ENCODE measurements around the gene BEGAIN.

BEGAIN gene

DNA sequence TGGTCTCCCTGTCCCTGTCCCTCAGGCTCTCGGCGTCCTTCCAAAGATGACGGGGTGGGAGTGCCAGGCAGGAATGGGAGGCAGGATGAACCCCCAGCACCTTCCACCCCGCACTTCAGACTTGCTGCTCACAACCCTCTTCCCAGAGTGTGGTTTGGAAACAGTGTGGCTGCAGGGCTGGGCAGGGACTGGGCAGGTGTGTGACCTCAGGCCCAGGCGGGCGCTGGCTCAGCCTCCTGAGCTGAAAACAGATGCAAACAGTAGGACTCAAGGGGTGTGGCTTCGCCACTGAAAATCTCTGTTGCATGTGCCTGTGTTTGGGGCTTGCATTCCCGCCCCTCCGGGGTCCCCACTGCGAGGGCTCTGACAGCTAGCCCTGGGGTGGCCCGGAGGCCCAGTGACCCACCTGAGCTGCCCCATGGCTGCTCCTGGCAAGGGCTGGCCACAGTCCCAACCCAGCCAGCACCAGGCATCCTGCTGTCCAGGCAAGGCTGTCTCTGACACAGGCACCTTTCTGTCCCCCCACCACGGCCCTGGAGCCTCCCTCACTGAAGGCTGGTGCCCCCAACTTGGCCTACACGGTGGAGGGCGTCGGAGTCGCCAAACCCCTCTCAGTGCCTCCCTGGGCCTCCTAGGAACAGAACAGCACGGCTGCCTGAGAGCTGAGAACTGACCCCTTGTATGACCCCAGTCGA, 46.1 kb downstream of the BEGAIN start:
- H3K4me3 ChIP-seq (replicated peaks in 1 of 2; ENCODE audit: low read depth in 2 of 2, low read length in 2 of 2), result no peak overlapping the region
- TF ChIP-seq, protein P1, sequence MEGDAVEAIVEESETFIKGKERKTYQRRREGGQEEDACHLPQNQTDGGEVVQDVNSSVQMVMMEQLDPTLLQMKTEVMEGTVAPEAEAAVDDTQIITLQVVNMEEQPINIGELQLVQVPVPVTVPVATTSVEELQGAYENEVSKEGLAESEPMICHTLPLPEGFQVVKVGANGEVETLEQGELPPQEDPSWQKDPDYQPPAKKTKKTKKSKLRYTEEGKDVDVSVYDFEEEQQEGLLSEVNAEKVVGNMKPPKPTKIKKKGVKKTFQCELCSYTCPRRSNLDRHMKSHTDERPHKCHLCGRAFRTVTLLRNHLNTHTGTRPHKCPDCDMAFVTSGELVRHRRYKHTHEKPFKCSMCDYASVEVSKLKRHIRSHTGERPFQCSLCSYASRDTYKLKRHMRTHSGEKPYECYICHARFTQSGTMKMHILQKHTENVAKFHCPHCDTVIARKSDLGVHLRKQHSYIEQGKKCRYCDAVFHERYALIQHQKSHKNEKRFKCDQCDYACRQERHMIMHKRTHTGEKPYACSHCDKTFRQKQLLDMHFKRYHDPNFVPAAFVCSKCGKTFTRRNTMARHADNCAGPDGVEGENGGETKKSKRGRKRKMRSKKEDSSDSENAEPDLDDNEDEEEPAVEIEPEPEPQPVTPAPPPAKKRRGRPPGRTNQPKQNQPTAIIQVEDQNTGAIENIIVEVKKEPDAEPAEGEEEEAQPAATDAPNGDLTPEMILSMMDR (IDR thresholded peaks at IDR 0.05; ENCODE audit: low read depth, low read length), result no peak
- DNase-seq (ENCODE audit: low read depth in 2 of 2), result no peak

- TF ChIP-seq, protein P1 (IDR thresholded peaks at IDR 0.05; ENCODE audit: low read depth, low read length), result peak; percentile 20
- H3K4me3 ChIP-seq (replicated peaks in 1 of 2; ENCODE audit: low read depth in 2 of 2, low read length in 2 of 2), result no peak overlapping the region
- DNase-seq (ENCODE audit: low read depth in 2 of 2), result peak in 1 of 2 donors; percentile 15
Observed at GRCh38 chr14:100540141-100540925, 46.9 kb downstream of the BEGAIN start.

DNA sequence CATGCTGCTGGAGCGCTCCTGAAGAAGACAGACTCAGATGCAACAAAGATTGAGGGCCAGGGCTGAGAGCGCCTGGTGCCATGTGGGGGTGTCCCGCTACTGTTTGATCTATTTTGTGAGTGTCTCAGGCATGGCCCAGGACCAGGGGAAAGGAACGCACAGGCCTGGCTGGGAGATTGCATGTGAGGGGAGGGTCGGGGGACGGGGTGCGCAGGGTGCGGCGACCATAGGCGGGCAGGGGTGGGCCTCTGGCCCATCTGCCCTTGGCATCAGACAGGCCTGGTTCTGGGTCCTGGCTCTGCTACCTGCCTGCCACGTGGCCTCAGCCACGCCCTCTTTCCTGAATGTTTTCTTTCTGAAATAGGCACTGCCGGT, 47.5 kb downstream of the BEGAIN start:
- DNase-seq (ENCODE audit: low read depth in 2 of 2), result no peak
- TF ChIP-seq, protein P1 (IDR thresholded peaks at IDR 0.05; ENCODE audit: low read depth, low read length), result no peak

GRCh38 chr14:100539003-100539660, 48.1 kb downstream of the BEGAIN start:
- DNase-seq (ENCODE audit: low read depth in 2 of 2), result no peak
- TF ChIP-seq, protein P1 (IDR thresholded peaks at IDR 0.05; ENCODE audit: low read depth, low read length), result no peak
- no peak overlapping the region for H3K4me3 ChIP-seq (replicated peaks in 1 of 2; ENCODE audit: low read depth in 2 of 2, low read length in 2 of 2)

More for the DNA sequence above, 47.5 kb downstream of the BEGAIN start:
- H3K4me3 ChIP-seq (replicated peaks in 1 of 2; ENCODE audit: low read depth in 2 of 2, low read length in 2 of 2), result no peak overlapping the region

DNA sequence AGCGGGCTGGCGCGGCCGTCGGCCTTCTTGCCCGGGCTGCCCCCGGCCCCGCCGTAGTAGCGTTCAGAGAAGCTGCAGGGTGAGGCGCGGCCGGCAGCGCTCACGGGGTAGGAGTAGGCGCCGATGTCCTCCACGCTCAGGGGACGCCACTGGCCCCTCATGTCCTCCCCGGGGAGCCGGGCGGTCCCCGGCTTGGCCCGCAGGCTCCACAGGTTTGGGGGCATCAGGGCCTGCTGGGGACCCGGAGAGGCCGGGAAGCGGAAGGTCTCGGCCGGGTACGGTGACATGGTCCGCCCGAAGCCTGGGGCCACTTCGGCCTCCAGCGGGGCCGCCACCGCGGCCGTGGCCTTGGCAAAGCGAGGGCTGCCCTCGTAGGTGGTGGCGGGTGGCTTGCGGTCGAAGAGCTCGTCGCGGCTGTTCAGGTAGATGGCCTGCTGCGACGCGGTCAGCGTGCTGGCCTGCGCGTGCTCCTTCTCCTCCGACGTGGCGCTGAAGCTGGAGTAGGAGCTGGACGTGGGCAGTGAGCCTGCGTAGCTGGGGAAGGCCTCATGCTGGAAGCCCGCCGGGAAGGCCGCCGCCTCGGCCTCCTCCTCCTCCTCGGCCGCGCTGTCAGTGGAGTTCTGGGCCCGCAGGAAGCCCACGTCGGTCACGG, 48.7 kb downstream of the BEGAIN start:
- no peak for DNase-seq (ENCODE audit: low read depth in 2 of 2)
- TF ChIP-seq, protein P1 (IDR thresholded peaks at IDR 0.05; ENCODE audit: low read depth, low read length), result no peak
- H3K4me3 ChIP-seq (replicated peaks in 1 of 2; ENCODE audit: low read depth in 2 of 2, low read length in 2 of 2), result no peak overlapping the region

Measured in cardiac fibroblast (primary cell).